Thoracic aorta (tissue), 2 donors: Measurements from ENCODE around the gene OR5T3. TPM values are rescaled to one million over a fixed set of nuclear protein-coding genes. Genes with fewer than 3 reads are reported as not detected.

Source experiments
- ATAC-seq: fragments of 150-250 bp; one replicate; pipeline ENCODE4 v1.8.0; 2017; ENCODE audit warnings: low read depth; ENCODE audit not compliant: insufficient number of reproducible peaks, low FRiP score
- DNase-seq: peaks from one replicate; pipeline ENCODE4 v3.0.0-alpha.2; 2020; ENCODE audit warnings: low spot score
- H3K27ac ChIP-seq, 2 donors: fragments of 200-600 bp; sonication (generic); 1 replicate in 1 of 2; 2 replicates in 1 of 2; pipeline ENCODE4 v1.5.1; 2016; ENCODE audit warnings: mild to moderate bottlenecking in 2 of 2, moderate library complexity in 2 of 2
- H3K27me3 ChIP-seq: fragments of 200-600 bp; sonication (generic); replicated peaks from 2 replicates; pipeline ENCODE4 v1.6.0; 2016; ENCODE audit warnings: mild to moderate bottlenecking; ENCODE audit not compliant: insufficient read depth
- H3K36me3 ChIP-seq: fragments of 200-600 bp; sonication (generic); one replicate; pipeline ENCODE4 v1.5.1; 2016
- H3K4me1 ChIP-seq, 2 donors: fragments of 200-600 bp; sonication (generic); 1 replicate in 1 of 2; 2 replicates in 1 of 2; pipeline versions ENCODE4 v1.5.1 to v1.6.0; 2016; ENCODE audit warnings: low read depth in 2 of 2, mild to moderate bottlenecking in 1 of 2; ENCODE audit not compliant: control insufficient read depth in 1 of 2
- H3K4me3 ChIP-seq: fragments of 200-600 bp; sonication (generic); 2 replicates; pipeline ENCODE4 v1.5.1; 2016; ENCODE audit warnings: mild to moderate bottlenecking
- H3K9me3 ChIP-seq: fragments of 200-600 bp; sonication (generic); 2 replicates; pipeline ENCODE4 v1.5.1; 2016
- total RNA-seq, 2 donors: library from RNA; depleted of rRNA; stranded (reverse); fragments of >200 nt; gene quantifications; one replicate each; pipeline versions ENCODE4 v1.1.0 to v1.2.3, GENCODE V29; 2016
- TF ChIP-seq, protein P1 (sequence below): fragments of 200-600 bp; sonication (generic); IDR thresholded peaks from one replicate; pipeline ENCODE4 v1.5.1; 2019; ENCODE audit warnings: antibody characterized with exemption

Gene OR5T3
- total RNA-seq, 2 donors from 2014 or later = not detected

DNA sequence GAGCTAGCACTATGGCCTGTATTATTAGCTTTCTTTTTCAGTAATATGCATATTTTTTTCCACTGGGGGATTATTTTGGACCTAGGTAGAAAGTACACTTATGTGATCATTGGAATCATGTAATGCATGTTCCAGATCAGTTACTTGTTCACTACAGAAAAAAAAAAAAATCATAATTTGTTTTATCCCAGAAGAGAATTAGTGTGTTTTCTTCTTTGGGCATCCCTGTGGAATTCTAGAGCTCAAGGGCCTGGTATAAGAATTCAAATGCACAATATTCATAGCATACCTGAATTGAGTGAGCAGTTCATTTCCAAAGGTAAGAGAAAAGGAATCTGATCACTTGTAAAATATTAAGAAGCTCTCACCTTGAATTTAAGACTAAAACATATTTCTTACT is 21.8 kb downstream of the OR5T3 start, which contains the start of gene OR5T1:
Gene OR5T1 (plus strand): TSS at position 301 of the 400 bp plus-strand sequence. CDS start 1,485 bp downstream, outside the sequence.
- ATAC-seq (no peak), DNase-seq (no peak)
- no peaks in the 10 kb centered on the region for H3K27me3 ChIP-seq
- no peaks in the 10 kb centered on the region for H3K9me3 ChIP-seq
- no peaks in the 10 kb centered on the region for H3K36me3 ChIP-seq
- no peaks in the 10 kb centered on the region for H3K4me1 ChIP-seq
- TF ChIP-seq, protein P1, sequence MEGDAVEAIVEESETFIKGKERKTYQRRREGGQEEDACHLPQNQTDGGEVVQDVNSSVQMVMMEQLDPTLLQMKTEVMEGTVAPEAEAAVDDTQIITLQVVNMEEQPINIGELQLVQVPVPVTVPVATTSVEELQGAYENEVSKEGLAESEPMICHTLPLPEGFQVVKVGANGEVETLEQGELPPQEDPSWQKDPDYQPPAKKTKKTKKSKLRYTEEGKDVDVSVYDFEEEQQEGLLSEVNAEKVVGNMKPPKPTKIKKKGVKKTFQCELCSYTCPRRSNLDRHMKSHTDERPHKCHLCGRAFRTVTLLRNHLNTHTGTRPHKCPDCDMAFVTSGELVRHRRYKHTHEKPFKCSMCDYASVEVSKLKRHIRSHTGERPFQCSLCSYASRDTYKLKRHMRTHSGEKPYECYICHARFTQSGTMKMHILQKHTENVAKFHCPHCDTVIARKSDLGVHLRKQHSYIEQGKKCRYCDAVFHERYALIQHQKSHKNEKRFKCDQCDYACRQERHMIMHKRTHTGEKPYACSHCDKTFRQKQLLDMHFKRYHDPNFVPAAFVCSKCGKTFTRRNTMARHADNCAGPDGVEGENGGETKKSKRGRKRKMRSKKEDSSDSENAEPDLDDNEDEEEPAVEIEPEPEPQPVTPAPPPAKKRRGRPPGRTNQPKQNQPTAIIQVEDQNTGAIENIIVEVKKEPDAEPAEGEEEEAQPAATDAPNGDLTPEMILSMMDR = no peak
- H3K27ac ChIP-seq = no peak within 1 kb of the TSS
- H3K4me3 ChIP-seq = no peak within 1 kb of the TSS

DNA sequence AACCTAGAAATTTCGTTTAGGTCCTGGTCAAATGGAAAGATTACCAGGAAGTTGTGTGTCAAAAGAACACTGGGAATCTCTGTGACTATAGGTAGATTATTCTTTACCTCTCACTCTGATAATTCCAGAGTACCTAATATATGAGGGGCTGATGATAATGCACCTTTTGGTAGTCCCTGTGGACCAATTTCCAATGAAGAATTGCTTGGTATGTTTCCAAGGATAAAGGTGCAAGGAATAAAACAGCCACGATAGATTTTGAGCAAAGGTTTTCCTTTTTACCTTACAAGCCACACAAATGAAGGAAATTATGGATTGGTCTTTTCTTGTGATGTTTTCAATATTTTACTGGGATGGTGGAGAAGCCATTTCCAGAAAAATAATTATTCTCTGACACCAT is 40.1 kb downstream of the OR5T3 start, which contains the start of gene OR8H1:
Gene OR8H1 (minus strand): TSS at position 101 of the 400 bp plus-strand sequence. CDS start 1,192 bp downstream, outside the sequence.
- TF ChIP-seq, protein P1 = no peak
- Histone ChIP-seq H3K4me3 (no peak within 1 kb of the TSS), H3K4me1 (no peaks in the 10 kb centered on the region), H3K9me3 (no peaks in the 10 kb centered on the region), H3K36me3 (no peaks in the 10 kb centered on the region), H3K27me3 (no peaks in the 10 kb centered on the region), H3K27ac (no peak within 1 kb of the TSS)
- no peak for ATAC-seq
- DNase-seq = no peak

DNA sequence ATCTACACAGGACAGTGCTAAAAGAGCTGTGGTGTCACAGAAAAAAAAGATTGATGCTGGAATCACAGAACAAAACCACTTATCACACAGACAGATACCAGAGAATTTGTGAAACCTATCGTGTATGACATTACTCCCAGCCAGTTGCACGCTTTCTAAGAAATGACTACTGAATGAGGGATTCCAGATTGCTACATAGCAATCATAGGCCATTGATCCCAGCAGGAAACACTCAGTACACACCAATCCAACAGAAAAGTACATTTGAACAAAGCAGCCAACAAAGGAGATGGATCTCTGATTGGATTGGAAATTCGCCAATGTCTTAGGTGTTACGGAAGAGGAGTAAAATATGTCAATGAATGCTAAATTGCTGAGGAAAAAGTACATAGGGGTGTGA is 44.8 kb downstream of the OR5T3 start:
- ATAC-seq (no peak), DNase-seq (no peak)
- no peaks in the 10 kb centered on the region for H3K9me3 ChIP-seq
- H3K27ac ChIP-seq = no peak overlapping the region
- TF ChIP-seq, protein P1 = no peak
- H3K36me3 ChIP-seq = no peaks in the 10 kb centered on the region
- no peaks in the 10 kb centered on the region for H3K27me3 ChIP-seq
- no peak overlapping the region for H3K4me3 ChIP-seq
- H3K4me1 ChIP-seq = no peaks in the 10 kb centered on the region

Other genes with a start within 250 kb of the OR5T3 start
- not detected for gene OR5AS1, start 224.6 kb upstream of the OR5T3 start, total RNA-seq
- gene OR8I2, start 158.9 kb upstream of the OR5T3 start, total RNA-seq = not detected
- gene OR8H2, start 148.6 kb upstream of the OR5T3 start, total RNA-seq = not detected
- not detected for gene OR8H3, start 129.9 kb upstream of the OR5T3 start, total RNA-seq
- not detected for gene OR8J3, start 112.1 kb upstream of the OR5T3 start, total RNA-seq
- gene OR8K5, start 91.9 kb upstream of the OR5T3 start, total RNA-seq = not detected
- gene OR5J2, start 75.6 kb upstream of the OR5T3 start, total RNA-seq = not detected
- not detected for gene OR5T2, start 18.0 kb upstream of the OR5T3 start, total RNA-seq
- not detected for gene OR5T1, start 21.9 kb downstream of the OR5T3 start, total RNA-seq
- gene OR8H1, start 40.0 kb downstream of the OR5T3 start, total RNA-seq = not detected
- gene OR8K3, start 62.9 kb downstream of the OR5T3 start, total RNA-seq = not detected
- gene OR8K1, start 93.8 kb downstream of the OR5T3 start, total RNA-seq = not detected
- gene OR8J1, start 102.0 kb downstream of the OR5T3 start, total RNA-seq = not detected
- not detected for gene OR8U1, start 123.4 kb downstream of the OR5T3 start, total RNA-seq
- gene OR5AL1, start 160.4 kb downstream of the OR5T3 start, total RNA-seq = not detected
- gene OR5M3, start 221.1 kb downstream of the OR5T3 start, total RNA-seq = not detected
- gene OR5M8, start 239.1 kb downstream of the OR5T3 start, total RNA-seq = not detected